Adrenal gland (tissue), 12 donors: ENCODE results near the gene C12orf50. TPM values are rescaled to one million over a fixed set of nuclear protein-coding genes. Genes with fewer than 3 reads are reported as not detected.
"Not testable (repeated sequence)": the region's sequence is repeated elsewhere in the genome, so short reads cannot be mapped to it uniquely, and the experiment has no call there.

Experiments used
- DNase-seq, 7 donors: peaks; one replicate each; pipeline ENCODE4 v3.0.0-alpha.2; 2019 to 2020
- H3K27ac ChIP-seq, 5 donors: fragments of 200-600 bp; sonication (generic) in 4 of 5; 1 replicate in 3 of 5; 2 replicates in 2 of 5; pipeline versions ENCODE4 v1.5.1 to v1.8.0; 2016 to 2020; ENCODE audit warnings: mild to moderate bottlenecking in 1 of 5
- H3K27me3 ChIP-seq: fragments of 200-600 bp; 2 replicates; pipeline ENCODE4 v1.8.0; 2021
- H3K36me3 ChIP-seq, 2 donors: fragments of 200-600 bp; replicated peaks in 1 of 2; 1 replicate in 1 of 2; 2 replicates in 1 of 2; pipeline versions ENCODE4 v1.5.1 to v1.8.0; 2018 to 2022
- H3K4me1 ChIP-seq, 2 donors: fragments of 200-600 bp; replicated peaks in 1 of 2; 1 replicate in 1 of 2; 2 replicates in 1 of 2; pipeline versions ENCODE4 v1.5.1 to v1.8.0; 2018 to 2021
- H3K4me3 ChIP-seq, 4 donors: fragments of 200-600 bp; sonication (generic) in 3 of 4; one replicate each; pipeline ENCODE4 v1.5.1; 2016 to 2018
- H3K9me3 ChIP-seq, 3 donors: fragments of 200-600 bp; sonication (generic) in 1 of 3; replicated peaks in 1 of 3; 1 replicate in 2 of 3; 2 replicates in 1 of 3; pipeline versions ENCODE4 v1.5.1 to v1.8.0; 2016 to 2021
- CTCF ChIP-seq, 6 experiments: fragments of 450-650 bp in 4 of 6; fragments of 200-600 bp in 2 of 6; sonication (generic) in 1 of 6; IDR thresholded peaks; 1 replicate in 5 of 6; 2 replicates in 1 of 6; pipeline versions ENCODE4 v1.5.1 to v1.8.0; 2016 to 2021; ENCODE audit warnings: antibody characterized with exemption in 6 of 6, mild to moderate bottlenecking in 2 of 6, moderate library complexity in 1 of 6
- POLR2A ChIP-seq, 2 donors: fragments of 450-650 bp; IDR thresholded peaks; one replicate each; pipeline ENCODE4 v1.6.1; 2017; ENCODE audit warnings: antibody characterized with exemption in 2 of 2, mild to moderate bottlenecking in 2 of 2, moderate library complexity in 1 of 2
- WGBS, 4 donors: extraction: QIAGEN DNeasy Blood & Tissue Kit in 2 of 4; methylation state at CpG; one replicate each; pipeline versions ENCODE4 v1.1.5 to v1.1.7; 2013 to 2017; 5-methylcytosine and 5-hydroxymethylcytosine counted together
- intact Hi-C, 2 donors: fragments of 100-400 bp; cut with DNase I; formaldehyde crosslinking; loops; one replicate each; pipeline versions ENCODE4 v1.14.1 to v1.15.0; 2022 to 2023
- polyA plus RNA-seq, 3 donors: library from polyadenylated mRNA; stranded (reverse); fragments of 200-250 nt in 2 of 3; fragments of 350-450 nt in 1 of 3; fragmentation: Illumina TruSeq in 1 of 3; extraction: RNeasy Lipid Tissue Mini Kit (QIAGEN cat#74804) in 1 of 3; gene quantifications; one replicate each; pipeline ENCODE4 v1.2.3, GENCODE V29; 2013 to 2014
- total RNA-seq, 9 donors: library from RNA; depleted of rRNA in 4 of 9; stranded (reverse); fragments of >200 nt in 4 of 9; fragments of 120-200 nt in 1 of 9; fragmentation: NEBNext Ultra II Directional in 1 of 9; extraction: Animal tissue kit (Norgen Biotek cat#: 25700) in 1 of 9; gene quantifications; one replicate each; pipeline versions ENCODE4 v1.1.0 to v1.2.4, GENCODE V29; 2013 to 2023
- donor health status: healthy with polysubstance abuse.
- donor health status: Bipolar disorder and iron deficiency.
- donor health status: DM: yes; HTN: yes; CAD: no.
- donor health status: DM: no; HTN: no; CAD: no.
- donor health status: DM: no; HTN: no; CAD: no.
- donor health status: DM: yes; HTN: yes; CAD: no.

Gene C12orf50
- total and polyA plus RNA-seq, 12 donors: 0.04 to 1.4 (median 0.16) TPM; not detected in 2

GRCh38 chr12:88037770-88038169 lies 8.6 kb upstream of the C12orf50 start:
- DNase-seq: no peak
- WGBS, 4 donors: 64 to 84% (median 75%) methylated on average over 1 of the region's 1 CpG
- Histone ChIP-seq H3K4me1 (peaks cover 0 to 26% of the 10 kb centered on the region in 2 donors), H3K4me3 (no peak overlapping the region), H3K36me3 (no peaks in the 10 kb centered on the region), H3K27me3 (no peaks in the 10 kb centered on the region), H3K9me3 (no peaks in the 10 kb centered on the region), H3K27ac (no peak overlapping the region)
- intact Hi-C loops: no loop called here
- TF ChIP-seq POLR2A (IDR thresholded peaks at IDR 0.05) (no peak), CTCF (IDR thresholded peaks at IDR 0.05) (no peak)

GRCh38 chr12:88036353-88036965 lies 7.3 kb upstream of the C12orf50 start:
- DNase-seq: no peak
- 36 to 52% (median 43%) methylated on average over 5 of the region's 5 CpGs for WGBS, 4 donors
- H3K36me3 ChIP-seq: no peaks in the 10 kb centered on the region
- no peaks in the 10 kb centered on the region for H3K27me3 ChIP-seq
- H3K4me3 ChIP-seq: peak overlapping the region in 1 of 4 donors; percentile 74
- TF ChIP-seq POLR2A (IDR thresholded peaks at IDR 0.05) (no peak), CTCF (IDR thresholded peaks at IDR 0.05) (no peak)
- H3K4me1 ChIP-seq: peaks cover 0 to 26% of the 10 kb centered on the region in 2 donors
- H3K27ac ChIP-seq: no peak overlapping the region
- no peaks in the 10 kb centered on the region for H3K9me3 ChIP-seq
- intact Hi-C loops: no loop called here

- Histone ChIP-seq H3K27me3 (no peaks in the 10 kb centered on the region), H3K36me3 (no peaks in the 10 kb centered on the region), H3K4me1 (peaks cover 0 to 26% of the 10 kb centered on the region in 2 donors), H3K4me3 (peak overlapping the region; percentile 40 to 74 (median 48)), H3K27ac (peak overlapping the region in 3 of 5 donors; percentile 51 to 82 (median 77)), H3K9me3 (no peaks in the 10 kb centered on the region)
- DNase-seq: no peak
- intact Hi-C loops: no loop called here
- TF ChIP-seq CTCF (IDR thresholded peaks at IDR 0.05) (no peak), POLR2A (IDR thresholded peaks at IDR 0.05) (no peak)
- 6 to 8% (median 7%) methylated on average over 5 of the region's 5 CpGs for WGBS, 4 donors
Measured at GRCh38 chr12:88035907-88036289, 6.7 kb upstream of the C12orf50 start.

- Histone ChIP-seq H3K4me1 (peaks cover 0 to 26% of the 10 kb centered on the region in 2 donors), H3K9me3 (no peaks in the 10 kb centered on the region), H3K4me3 (peak overlapping the region; percentile 40 to 74 (median 48)), H3K36me3 (no peaks in the 10 kb centered on the region), H3K27ac (peak overlapping the region in 4 of 5 donors; percentile 46 to 82 (median 64)), H3K27me3 (no peaks in the 10 kb centered on the region)
- peak; percentile 87 to 94 (median 91) for DNase-seq
- intact Hi-C loops: no loop called here
- TF ChIP-seq POLR2A (IDR thresholded peaks at IDR 0.05) (peak; percentile 79 to 92), CTCF (IDR thresholded peaks at IDR 0.05) (no peak)
- WGBS, 4 donors: 0% methylated on average over 19 to 54 of the region's 54 CpGs
Measured at GRCh38 chr12:88035271-88035906, 6.2 kb upstream of the C12orf50 start.

- H3K4me3 ChIP-seq, H3K27me3 ChIP-seq, DNase-seq, H3K4me1 ChIP-seq, H3K9me3 ChIP-seq, H3K36me3 ChIP-seq, H3K27ac ChIP-seq, intact Hi-C loops: not testable (repeated sequence)
- WGBS, 4 donors: 85 to 92% (median 89%) methylated on average over 2 to 3 of the region's 3 CpGs
Measured at GRCh38 chr12:88031161-88031560, 2.0 kb upstream of the C12orf50 start.
